ENCODE data around the gene PRKCH. TPM values are rescaled to one million over a fixed set of nuclear protein-coding genes. Genes with fewer than 3 reads are reported as not detected.

PRKCH gene
- total RNA-seq, 1 experiment from 2014 or later: 2.7 TPM

GRCh38 chr14:61451491-61451890 is 130.1 kb downstream of the PRKCH start:
- Histone ChIP-seq H3K36me3 (ENCODE audit: control insufficient read depth, insufficient read depth, low read length) (no peaks in the 10 kb centered on the region; the same call in 1 of the 2 replicates), H3K27ac (ENCODE audit: low read length) (no peak overlapping the region), H3K9me3 (ENCODE audit: control insufficient read depth, insufficient read depth, low read depth, low read length) (no peaks in the 10 kb centered on the region), H3K4me3 (ENCODE audit: low read depth in 2 of 2, low read length in 2 of 2) (no peak overlapping the region), H3K27me3 (ENCODE audit: control insufficient read depth, insufficient read depth, low read length) (no peaks in the 10 kb centered on the region; the same call in none of the 2 replicates), H3K4me1 (ENCODE audit: control insufficient read depth, insufficient read depth, low read length) (no peaks in the 10 kb centered on the region)
- no peak for ATAC-seq
- ChIA-PET CTCF (interaction anchor here (0.7 kb wide), 1 partner anchor 32 kb away, joined by 3 read pairs; no protein-coding TSS in a partner anchor), POLR2A (no interaction called here)
- no peak for TF ChIP-seq CTCF (IDR thresholded peaks at IDR 0.05)
- TF ChIP-seq SIN3A (IDR thresholded peaks at IDR 0.05; ENCODE audit: borderline replicate concordance, insufficient read depth, low read depth, low read length): no peak
- TF ChIP-seq POLR2AphosphoS5 (IDR thresholded peaks at IDR 0.05; ENCODE audit: low read depth, low read length): no peak
- no peak for TF ChIP-seq REST (IDR thresholded peaks at IDR 0.05; ENCODE audit: insufficient read depth in 1 of 2, low read depth in 2 of 2, low read length in 1 of 2)
- TF ChIP-seq TCF7L2 (IDR thresholded peaks at IDR 0.05; ENCODE audit: low read depth, low read length): no peak
- DNase-seq (ENCODE audit: low read depth, low spot score): no peak
- BruUV-seq (replicated peaks): no TSS peak
- in situ Hi-C loops (cut with HindIII; ENCODE audit: low pct_unique_long_range_greater_than_20kb, low sequenced_read_pairs): no loop called here
- intact Hi-C loops (cut with micrococcal nuclease; ENCODE audit: unreplicated experiment): loop anchor here (10.0 kb wide), 1 partner anchor 673 kb away; no protein-coding TSS in a partner anchor

GRCh38 chr14:61451891-61452400 is 130.6 kb downstream of the PRKCH start:
- no peak for ATAC-seq
- ChIA-PET POLR2A (no interaction called here), CTCF (interaction anchor here (0.7 kb wide), 1 partner anchor 32 kb away, joined by 3 read pairs; no protein-coding TSS in a partner anchor)

More at GRCh38 chr14:61451891-61452400, 130.6 kb downstream of the PRKCH start:
- Histone ChIP-seq H3K27me3 (ENCODE audit: control insufficient read depth, insufficient read depth, low read length) (no peaks in the 10 kb centered on the region; the same call in none of the 2 replicates), H3K4me3 (ENCODE audit: low read depth in 2 of 2, low read length in 2 of 2) (no peak overlapping the region), H3K36me3 (ENCODE audit: control insufficient read depth, insufficient read depth, low read length) (no peaks in the 10 kb centered on the region; the same call in 1 of the 2 replicates), H3K9me3 (ENCODE audit: control insufficient read depth, insufficient read depth, low read depth, low read length) (no peaks in the 10 kb centered on the region), H3K27ac (ENCODE audit: low read length) (no peak overlapping the region), H3K4me1 (ENCODE audit: control insufficient read depth, insufficient read depth, low read length) (no peaks in the 10 kb centered on the region)
- intact Hi-C loops (cut with micrococcal nuclease; ENCODE audit: unreplicated experiment): loop anchor here (10.0 kb wide), 1 partner anchor 673 kb away; no protein-coding TSS in a partner anchor
- no peak for DNase-seq (ENCODE audit: low read depth, low spot score)
- no TSS peak for BruUV-seq (replicated peaks)
- in situ Hi-C loops (cut with HindIII; ENCODE audit: low pct_unique_long_range_greater_than_20kb, low sequenced_read_pairs): no loop called here
- TF ChIP-seq POLR2AphosphoS5 (IDR thresholded peaks at IDR 0.05; ENCODE audit: low read depth, low read length): no peak
- TF ChIP-seq REST (IDR thresholded peaks at IDR 0.05; ENCODE audit: insufficient read depth in 1 of 2, low read depth in 2 of 2, low read length in 1 of 2): no peak
- TF ChIP-seq CTCF (IDR thresholded peaks at IDR 0.05): no peak
- TF ChIP-seq TCF7L2 (IDR thresholded peaks at IDR 0.05; ENCODE audit: low read depth, low read length): no peak
- TF ChIP-seq SIN3A (IDR thresholded peaks at IDR 0.05; ENCODE audit: borderline replicate concordance, insufficient read depth, low read depth, low read length): no peak

All from Panc1 (cell line).